Lung (tissue), 12 donors: ENCODE measurements around the gene CASR. TPM values are rescaled to one million over a fixed set of nuclear protein-coding genes. Genes with fewer than 3 reads are reported as not detected.

Experiments
- ATAC-seq: fragments of 200-7000 bp; cut with Tn5 transposase; one replicate; pipeline ENCODE4 v1.9.1; 2020; ENCODE audit warnings: moderate number of reproducible peaks; ENCODE audit not compliant: insufficient read depth, low FRiP score
- DNase-seq, 3 donors: peaks; one replicate each; pipeline ENCODE4 v3.0.0-alpha.2; 2013 to 2017
- H3K27ac ChIP-seq, 2 donors: one replicate each; pipeline ENCODE4 v1.5.1; 2013; ENCODE audit warnings: mild to moderate bottlenecking in 2 of 2, moderate library complexity in 2 of 2, control low read depth in 1 of 2, inconsistent platforms in 1 of 2, low read depth in 1 of 2, low read length in 1 of 2
- H3K27me3 ChIP-seq, 3 donors: one replicate each; pipeline ENCODE4 v1.5.1; 2013; ENCODE audit warnings: low read length in 2 of 3; ENCODE audit not compliant: control insufficient read depth in 3 of 3, insufficient read depth in 3 of 3
- H3K36me3 ChIP-seq, 4 donors: one replicate each; pipeline ENCODE4 v1.5.1; 2013; ENCODE audit warnings: low read length in 4 of 4, mild to moderate bottlenecking in 1 of 4, moderate library complexity in 1 of 4; ENCODE audit not compliant: control insufficient read depth in 4 of 4, insufficient read depth in 4 of 4
- H3K4me1 ChIP-seq, 5 donors: one replicate each; pipeline ENCODE4 v1.5.1; 2013; ENCODE audit warnings: low read length in 5 of 5, mild to moderate bottlenecking in 2 of 5, moderate library complexity in 1 of 5; ENCODE audit not compliant: control insufficient read depth in 5 of 5, insufficient read depth in 5 of 5
- H3K4me3 ChIP-seq: one replicate; pipeline ENCODE4 v1.5.1; 2013; ENCODE audit warnings: mild to moderate bottlenecking, control low read depth, moderate library complexity
- H3K9ac ChIP-seq, 2 donors: one replicate each; pipeline ENCODE4 v1.5.1; 2013; ENCODE audit warnings: low read length in 2 of 2, control low read depth in 1 of 2; ENCODE audit not compliant: insufficient read depth in 1 of 2
- H3K9me3 ChIP-seq, 4 donors: one replicate each; pipeline ENCODE4 v1.5.1; 2013; ENCODE audit warnings: low read length in 3 of 4, mild to moderate bottlenecking in 1 of 4, moderate library complexity in 1 of 4; ENCODE audit not compliant: control insufficient read depth in 4 of 4, insufficient read depth in 3 of 4
- CTCF ChIP-seq: IDR thresholded peaks from 2 replicates; pipeline ENCODE4 v1.5.1; 2012; ENCODE audit warnings: mild to moderate bottlenecking; ENCODE audit errors: control extremely low read depth, extremely low read depth
- WGBS, 2 donors: extraction: QIAGEN DNeasy Blood & Tissue Kit; methylation state at CpG; one replicate each; pipeline ENCODE4 v1.1.7; 2013; 5-methylcytosine and 5-hydroxymethylcytosine counted together
- polyA plus RNA-seq, 2 donors: library from polyadenylated mRNA; stranded (reverse); fragments of 200-250 nt; gene quantifications; one replicate each; pipeline ENCODE4 v1.2.1, GENCODE V29; 2013
- total RNA-seq, 2 donors: library from RNA; depleted of rRNA in 1 of 2; stranded (reverse); fragments of >200 nt in 1 of 2; gene quantifications; one replicate each; pipeline ENCODE4 v1.2.1, GENCODE V29; 2014 to 2021
- donor health status: control.
- donor health status: control.
- donor health status: Bipolar disorder and iron deficiency.
- donor health status: healthy.
- donor health status: DM: yes; HTN: yes; CAD: no.

The CASR gene
- total and polyA plus RNA-seq, 4 donors: 0.02 to 0.40 (median 0.02) TPM; not detected in 1

DNA sequence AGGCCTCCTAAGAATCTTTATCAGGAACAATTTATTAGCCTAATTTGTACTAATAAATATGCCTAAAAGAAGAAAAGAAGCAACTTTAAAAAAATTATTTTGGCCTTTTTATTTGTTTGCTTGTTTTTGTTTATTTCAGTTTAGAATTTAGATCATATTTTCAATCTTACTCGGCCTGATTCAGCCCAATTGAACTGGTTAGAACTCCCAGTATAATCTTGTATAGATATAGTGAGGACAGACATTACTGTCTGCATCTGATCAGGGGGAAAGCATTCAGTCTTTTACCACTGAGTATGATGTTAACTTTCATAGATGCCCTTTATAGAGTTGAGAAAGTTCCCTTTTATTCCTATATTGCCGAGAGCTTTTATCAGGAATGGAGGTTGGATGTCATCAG, 85.6 kb downstream of the CASR start:
- Histone ChIP-seq H3K9ac (no peak overlapping the region), H3K4me1 (no peaks in the 10 kb centered on the region), H3K27ac (no peak overlapping the region), H3K27me3 (peaks cover 0 to 3% (median 0%) of the 10 kb centered on the region in 3 donors), H3K9me3 (no peaks in the 10 kb centered on the region), H3K36me3 (no peaks in the 10 kb centered on the region), H3K4me3 (no peak overlapping the region)
- ATAC-seq (no peak), DNase-seq (no peak)
- no peak for TF ChIP-seq CTCF
- 82 to 94% methylated on average over 2 of the region's 2 CpGs for WGBS, 2 donors

DNA sequence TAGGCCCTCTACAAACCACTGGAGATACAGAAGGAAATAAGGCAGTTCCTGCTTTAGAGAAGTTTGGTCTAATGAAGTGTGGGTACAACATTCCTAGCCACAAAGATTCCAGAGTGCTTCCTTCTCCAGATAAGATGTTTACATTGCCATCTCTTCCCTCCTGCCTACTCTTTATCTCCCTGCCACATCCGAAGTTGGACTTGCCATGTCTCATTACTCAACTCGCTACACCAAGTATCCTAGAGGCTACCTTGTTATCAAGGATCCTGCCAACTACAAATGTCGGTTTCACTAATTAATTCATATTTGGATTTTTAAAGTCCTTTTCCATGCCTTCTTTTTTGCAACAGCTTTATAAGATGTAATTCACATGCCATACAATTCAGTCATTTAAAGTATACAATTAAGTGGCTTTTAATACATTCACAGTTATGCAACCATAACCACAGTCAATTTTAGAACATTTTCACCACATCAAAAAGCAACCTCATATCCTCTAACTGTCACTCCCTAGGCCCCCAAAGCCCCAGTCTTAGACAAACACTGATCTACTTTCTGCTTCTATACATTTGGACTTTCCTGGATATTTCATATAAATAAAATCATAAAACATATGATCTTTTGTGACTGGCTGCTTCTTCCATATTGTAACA, 87.9 kb downstream of the CASR start:
- H3K4me1 ChIP-seq: no peaks in the 10 kb centered on the region
- no peaks in the 10 kb centered on the region for H3K9me3 ChIP-seq
- H3K9ac ChIP-seq: no peak overlapping the region
- no peak for DNase-seq
- no peak for TF ChIP-seq CTCF
- no peak overlapping the region for H3K27ac ChIP-seq
- H3K4me3 ChIP-seq: no peak overlapping the region
- no peaks in the 10 kb centered on the region for H3K27me3 ChIP-seq
- no peak for ATAC-seq
- no peaks in the 10 kb centered on the region for H3K36me3 ChIP-seq
- WGBS, 2 donors: 19 to 51% methylated on average over 3 of the region's 3 CpGs

GRCh38 chr3:122272879-122273278, 89.4 kb downstream of the CASR start:
- Histone ChIP-seq H3K4me1 (no peaks in the 10 kb centered on the region), H3K9ac (no peak overlapping the region), H3K27me3 (no peaks in the 10 kb centered on the region), H3K4me3 (no peak overlapping the region), H3K27ac (no peak overlapping the region), H3K9me3 (no peaks in the 10 kb centered on the region), H3K36me3 (no peaks in the 10 kb centered on the region)
- DNase-seq (no peak), ATAC-seq (no peak)
- no peak for TF ChIP-seq CTCF

DNA sequence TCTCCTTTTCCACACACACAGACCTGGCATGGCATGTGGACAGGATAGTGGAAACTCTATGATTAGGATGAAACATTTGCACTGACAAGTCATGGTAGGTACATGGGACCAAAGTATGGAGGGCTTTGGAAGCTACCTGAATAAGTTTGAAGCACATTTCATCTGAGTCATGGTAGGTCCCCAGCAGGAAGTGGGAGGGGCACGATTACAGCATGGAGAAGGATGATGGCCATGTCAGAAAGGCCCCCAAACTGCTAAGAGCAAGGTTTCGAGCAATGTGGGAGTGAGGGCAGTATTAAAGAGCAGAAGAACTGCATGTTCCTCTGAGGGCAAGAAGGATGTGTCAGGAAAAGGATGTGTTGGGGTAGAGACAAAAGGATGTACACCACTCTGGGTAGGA, 90.0 kb downstream of the CASR start:
- Histone ChIP-seq H3K36me3 (no peaks in the 10 kb centered on the region), H3K9ac (no peak overlapping the region), H3K27ac (no peak overlapping the region), H3K4me1 (no peaks in the 10 kb centered on the region), H3K4me3 (no peak overlapping the region), H3K27me3 (no peaks in the 10 kb centered on the region), H3K9me3 (no peaks in the 10 kb centered on the region)
- 38 to 61% methylated on average over 2 of the region's 2 CpGs for WGBS, 2 donors
- TF ChIP-seq CTCF: no peak
- no peak for DNase-seq
- ATAC-seq: no peak
